ENCODE data around the gene IL17RA. TPM values are rescaled to one million over a fixed set of nuclear protein-coding genes. Genes with fewer than 3 reads are reported as not detected.

The IL17RA gene
- total and polyA plus RNA-seq, 2 experiments from 2014 or later: 3.2 to 9.6 TPM

GRCh38 chr22:17137861-17138425 lies 53.1 kb downstream of the IL17RA start:
- ATAC-seq: no peak
- peaks cover 50% of the 10 kb centered on the region for H3K36me3 Mint-ChIP-seq (ENCODE audit: low read depth)

More at GRCh38 chr22:17137861-17138425, 53.1 kb downstream of the IL17RA start:
- H3K4me1 ChIP-seq (ENCODE audit: insufficient read depth): no peaks in the 10 kb centered on the region
- Mint-ChIP-seq H3K27me3 (ENCODE audit: insufficient read depth, low read depth, poor library complexity) (peaks cover 6% of the 10 kb centered on the region), H3K27ac (no peak overlapping the region), H3K9me3 (no peaks in the 10 kb centered on the region; the same call in 2 of the 3 replicates), H3K4me1 (peaks cover 5% of the 10 kb centered on the region; the same call in 2 of the 3 replicates), H3K4me3 (no peak overlapping the region)
- H3K4me3 ChIP-seq: no peak overlapping the region
- no peak overlapping the region for H2AFZ ChIP-seq
- 0 out of 2 replicates have a peak, but pooled peaks cover 4% of the 10 kb centered on the region for H3K79me2 ChIP-seq (replicated peaks; ENCODE audit: insufficient read depth)
- no peaks in the 10 kb centered on the region for H3K27me3 ChIP-seq (ENCODE audit: insufficient read depth)
- DNase-seq (ENCODE audit: low spot score): no peak
- no peak overlapping the region for H3K4me2 ChIP-seq
- H3K9me2 ChIP-seq (ENCODE audit: insufficient read depth): no peaks in the 10 kb centered on the region
- H3F3A ChIP-seq (replicated peaks; ENCODE audit: low read depth): peaks cover 16% of the 10 kb centered on the region
- TF ChIP-seq CREB1 (CRISPR knock-in tag; IDR thresholded peaks at IDR 0.05; ENCODE audit: low read depth): no peak
- no peak for TF ChIP-seq EZH2 (IDR thresholded peaks at IDR 0.05; ENCODE audit: low read depth, unreplicated experiment)
- TF ChIP-seq NANOG (IDR thresholded peaks at IDR 0.05; ENCODE audit: borderline replicate concordance): no peak
- no peak for TF ChIP-seq POLR2AphosphoS5 (IDR thresholded peaks at IDR 0.05; ENCODE audit: low read depth)
- TF ChIP-seq ETS1 (IDR thresholded peaks at IDR 0.05): no peak
- no peak for TF ChIP-seq ZNF331 (CRISPR knock-in tag; IDR thresholded peaks at IDR 0.05; ENCODE audit: low read depth)
- no peak for TF ChIP-seq CTCF (conservative IDR thresholded peaks at IDR 0.05; ENCODE audit: low read depth in 2 of 2)
- no peak for TF ChIP-seq STAT1 (IDR thresholded peaks at IDR 0.05; ENCODE audit: unreplicated experiment)
- no peak for TF ChIP-seq ZNF462 (CRISPR knock-in tag; IDR thresholded peaks at IDR 0.05)
- no peak overlapping the region for H3K27ac ChIP-seq (ENCODE audit: low read depth)
- no peaks in the 10 kb centered on the region; the same call in 1 of the 2 replicates for H3K36me3 ChIP-seq (ENCODE audit: insufficient read depth)
- H4K20me1 ChIP-seq (replicated peaks; ENCODE audit: insufficient read depth): peaks cover 9% of the 10 kb centered on the region
